Prostate gland (tissue), 2 donors: Measurements from ENCODE around the gene HRH2. TPM values are rescaled to one million over a fixed set of nuclear protein-coding genes. Genes with fewer than 3 reads are reported as not detected.

Experiments
- DNase-seq: peaks from one replicate; pipeline ENCODE4 v3.0.0-alpha.2; 2019; ENCODE audit warnings: low spot score
- H3K27ac ChIP-seq, 2 donors: fragments of 200-600 bp; sonication (generic); 2 replicates each; pipeline ENCODE4 v1.5.1; 2017 to 2019
- H3K27me3 ChIP-seq: fragments of 200-600 bp; sonication (generic); replicated peaks from 2 replicates; pipeline ENCODE4 v1.5.1; 2019; ENCODE audit not compliant: insufficient read depth
- H3K36me3 ChIP-seq, 2 donors: fragments of 200-600 bp; sonication (generic); 1 replicate in 1 of 2; 2 replicates in 1 of 2; pipeline versions ENCODE4 v1.5.1 to v1.8.1; 2017 to 2019
- H3K4me1 ChIP-seq: fragments of 200-600 bp; sonication (generic); replicated peaks from 2 replicates; pipeline ENCODE4 v1.5.1; 2019
- H3K4me3 ChIP-seq, 2 donors: fragments of 200-600 bp; sonication (generic); 2 replicates each; pipeline ENCODE4 v1.5.1; 2017 to 2019
- H3K9me3 ChIP-seq: fragments of 200-600 bp; sonication (generic); 2 replicates; pipeline ENCODE4 v1.5.1; 2017
- POLR2A ChIP-seq: fragments of 450-650 bp; IDR thresholded peaks from one replicate; pipeline ENCODE4 v1.6.1; 2016; ENCODE audit warnings: antibody characterized with exemption, mild to moderate bottlenecking
- POLR2AphosphoS5 ChIP-seq: sonication (generic); formaldehyde crosslinking; IDR thresholded peaks from one replicate; pipeline ENCODE4 v1.6.1; 2017; ENCODE audit warnings: antibody characterized with exemption
- WGBS: methylation state at CpG from one replicate; pipeline ENCODE4 v1.1.5; 2018; 5-methylcytosine and 5-hydroxymethylcytosine counted together
- intact Hi-C: fragments of 100-400 bp; cut with DNase I; formaldehyde crosslinking; loops from one replicate; pipeline ENCODE4 v1.14.2; 2022
- total RNA-seq, 2 donors: library from RNA; depleted of rRNA; stranded (reverse); fragments of >200 nt; gene quantifications; one replicate each; pipeline ENCODE4 v1.1.0, GENCODE V29; 2016
- TF ChIP-seq, protein P1 (sequence below), 4 experiments: fragments of 200-600 bp in 2 of 4; fragments of 450-650 bp in 2 of 4; sonication (generic) in 2 of 4; IDR thresholded peaks; 1 replicate in 3 of 4; 2 replicates in 1 of 4; pipeline ENCODE4 v1.5.1; 2016 to 2019; ENCODE audit warnings: antibody characterized with exemption in 4 of 4, mild to moderate bottlenecking in 2 of 4, moderate library complexity in 2 of 4

Gene HRH2
- total RNA-seq, 2 donors from 2014 or later = 0.55 to 5.3 TPM

DNA sequence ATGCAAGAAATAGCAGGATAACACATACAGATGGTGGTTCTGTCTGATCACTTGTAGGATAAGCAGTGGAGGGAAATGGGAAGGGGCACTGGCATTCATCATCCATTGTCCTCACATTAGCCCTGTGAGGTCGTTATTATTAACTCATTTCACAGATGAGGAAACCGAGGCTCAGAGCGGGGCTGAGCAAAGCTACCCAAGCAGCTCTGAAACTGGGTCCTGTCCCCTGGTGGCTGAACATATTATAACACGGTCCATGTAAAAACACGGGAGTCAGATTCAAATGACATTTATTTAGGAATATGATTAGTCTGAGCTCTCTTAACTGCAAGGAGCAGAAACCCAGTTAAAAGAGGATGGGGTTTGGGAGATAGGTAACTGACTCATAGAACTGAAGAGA, 43.1 kb downstream of the HRH2 start:
- TF ChIP-seq POLR2A = no peak
- TF ChIP-seq, protein P1, sequence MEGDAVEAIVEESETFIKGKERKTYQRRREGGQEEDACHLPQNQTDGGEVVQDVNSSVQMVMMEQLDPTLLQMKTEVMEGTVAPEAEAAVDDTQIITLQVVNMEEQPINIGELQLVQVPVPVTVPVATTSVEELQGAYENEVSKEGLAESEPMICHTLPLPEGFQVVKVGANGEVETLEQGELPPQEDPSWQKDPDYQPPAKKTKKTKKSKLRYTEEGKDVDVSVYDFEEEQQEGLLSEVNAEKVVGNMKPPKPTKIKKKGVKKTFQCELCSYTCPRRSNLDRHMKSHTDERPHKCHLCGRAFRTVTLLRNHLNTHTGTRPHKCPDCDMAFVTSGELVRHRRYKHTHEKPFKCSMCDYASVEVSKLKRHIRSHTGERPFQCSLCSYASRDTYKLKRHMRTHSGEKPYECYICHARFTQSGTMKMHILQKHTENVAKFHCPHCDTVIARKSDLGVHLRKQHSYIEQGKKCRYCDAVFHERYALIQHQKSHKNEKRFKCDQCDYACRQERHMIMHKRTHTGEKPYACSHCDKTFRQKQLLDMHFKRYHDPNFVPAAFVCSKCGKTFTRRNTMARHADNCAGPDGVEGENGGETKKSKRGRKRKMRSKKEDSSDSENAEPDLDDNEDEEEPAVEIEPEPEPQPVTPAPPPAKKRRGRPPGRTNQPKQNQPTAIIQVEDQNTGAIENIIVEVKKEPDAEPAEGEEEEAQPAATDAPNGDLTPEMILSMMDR (IDR thresholded peaks at IDR 0.05) = peak in 2 of 4 experiments; percentile 11 to 28
- H3K36me3 ChIP-seq = no peaks in the 10 kb centered on the region
- WGBS = 91% methylated on average over 5 of the region's 5 CpGs
- no peaks in the 10 kb centered on the region for H3K9me3 ChIP-seq
- no peaks in the 10 kb centered on the region for H3K27me3 ChIP-seq
- intact Hi-C loops = no loop called here
- H3K4me1 ChIP-seq = no peaks in the 10 kb centered on the region
- no peak overlapping the region for H3K4me3 ChIP-seq
- DNase-seq = no peak
- no peak overlapping the region for H3K27ac ChIP-seq

DNA sequence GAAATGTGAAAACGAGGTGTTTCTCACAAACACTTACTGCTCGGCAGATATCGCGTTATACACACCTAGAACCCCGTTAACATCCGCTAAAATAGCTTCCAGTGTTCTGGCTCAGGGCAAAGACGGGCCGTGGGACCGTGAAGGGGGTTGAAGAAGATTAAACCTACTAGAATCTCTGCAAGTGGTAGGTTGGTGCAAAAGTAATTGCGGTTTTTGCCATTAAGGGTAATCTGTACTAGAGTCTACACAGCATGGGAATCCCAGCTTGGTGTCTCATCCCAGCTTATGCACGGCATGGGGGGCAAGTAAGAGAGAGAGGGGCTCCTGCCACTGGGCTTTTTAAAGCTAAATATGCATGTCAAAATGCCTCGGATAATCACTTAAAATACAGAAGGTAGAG, 43.9 kb downstream of the HRH2 start:
- intact Hi-C loops = no loop called here
- TF ChIP-seq POLR2A (no peak), POLR2AphosphoS5 (no peak)
- TF ChIP-seq, protein P1 (IDR thresholded peaks at IDR 0.05) = no peak
- H3K27ac ChIP-seq = no peak overlapping the region

DNA sequence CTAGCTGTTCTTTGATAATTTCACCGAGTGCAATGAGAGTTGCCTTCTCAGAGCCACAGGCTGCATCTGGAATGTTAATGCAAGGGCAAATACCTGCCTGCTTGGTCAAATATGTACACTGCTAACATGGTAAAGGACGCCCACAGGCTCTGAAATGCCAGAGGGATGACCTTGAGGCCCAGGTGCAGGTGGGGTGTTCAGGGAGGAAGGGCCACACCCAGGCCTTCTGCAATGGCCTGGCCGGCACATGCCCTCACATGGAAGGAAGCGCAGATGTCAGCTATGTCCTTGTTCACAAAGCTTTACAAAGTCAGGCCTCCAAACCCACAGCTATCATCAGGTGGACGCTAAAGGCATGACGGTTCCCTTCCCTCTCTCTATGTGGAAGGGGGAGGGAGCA, 48.6 kb downstream of the HRH2 start:
- no peaks in the 10 kb centered on the region for H3K9me3 ChIP-seq
- TF ChIP-seq POLR2AphosphoS5 (no peak), POLR2A (no peak)
- TF ChIP-seq, protein P1 (IDR thresholded peaks at IDR 0.05) = no peak
- no peaks in the 10 kb centered on the region for H3K36me3 ChIP-seq
- intact Hi-C loops = no loop called here
- no peak overlapping the region for H3K27ac ChIP-seq
- 42% methylated on average over 6 of the region's 6 CpGs for WGBS
- no peaks in the 10 kb centered on the region for H3K27me3 ChIP-seq
- no peak for DNase-seq
- H3K4me3 ChIP-seq = no peak overlapping the region
- H3K4me1 ChIP-seq = no peaks in the 10 kb centered on the region

More for the DNA sequence above, 43.9 kb downstream of the HRH2 start:
- Histone ChIP-seq H3K27me3 (no peaks in the 10 kb centered on the region), H3K36me3 (no peaks in the 10 kb centered on the region), H3K9me3 (no peaks in the 10 kb centered on the region), H3K4me3 (no peak overlapping the region), H3K4me1 (no peaks in the 10 kb centered on the region)
- 93% methylated on average over 12 of the region's 12 CpGs for WGBS
- no peak for DNase-seq

DNA sequence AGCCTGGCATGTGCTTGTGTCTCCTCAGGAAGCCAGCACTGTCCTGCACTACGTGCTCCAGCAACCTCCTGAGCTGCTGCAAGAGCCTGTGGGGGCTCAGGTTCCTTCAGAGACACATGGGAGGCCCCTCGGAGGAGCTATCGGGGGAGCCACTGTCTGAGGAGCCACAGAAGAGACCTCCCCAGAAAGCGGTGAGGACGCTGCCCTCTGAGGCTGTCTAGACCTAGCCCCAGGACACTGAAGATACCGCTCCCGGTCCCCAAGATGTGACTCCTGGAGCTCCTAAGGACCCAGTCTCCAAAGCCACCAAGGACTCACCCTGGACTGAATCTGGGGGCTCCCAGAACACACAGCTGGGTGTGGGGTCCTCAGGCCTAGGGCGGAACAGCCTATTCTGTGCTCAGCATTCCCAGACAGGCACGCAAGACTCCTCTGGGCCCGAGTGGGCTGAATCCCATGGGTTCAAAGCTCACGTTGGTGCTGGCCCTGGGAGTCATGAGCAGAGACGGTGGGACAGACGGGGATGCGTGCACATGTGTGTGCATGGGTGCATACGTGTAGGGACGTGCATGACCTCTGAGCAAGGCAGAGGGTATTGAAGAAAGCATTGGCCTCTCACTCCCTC, 50.0 kb downstream of the HRH2 start:
- no peak overlapping the region for H3K4me3 ChIP-seq
- no peaks in the 10 kb centered on the region for H3K27me3 ChIP-seq
- no peak overlapping the region for H3K27ac ChIP-seq
- intact Hi-C loops = no loop called here
- no peaks in the 10 kb centered on the region for H3K4me1 ChIP-seq
- TF ChIP-seq, protein P1 (IDR thresholded peaks at IDR 0.05) = no peak
- TF ChIP-seq POLR2AphosphoS5 = no peak
- no peak for TF ChIP-seq POLR2A
- DNase-seq = no peak
- 93% methylated on average over 16 of the region's 16 CpGs for WGBS
- H3K36me3 ChIP-seq = no peaks in the 10 kb centered on the region
- no peaks in the 10 kb centered on the region for H3K9me3 ChIP-seq

DNA sequence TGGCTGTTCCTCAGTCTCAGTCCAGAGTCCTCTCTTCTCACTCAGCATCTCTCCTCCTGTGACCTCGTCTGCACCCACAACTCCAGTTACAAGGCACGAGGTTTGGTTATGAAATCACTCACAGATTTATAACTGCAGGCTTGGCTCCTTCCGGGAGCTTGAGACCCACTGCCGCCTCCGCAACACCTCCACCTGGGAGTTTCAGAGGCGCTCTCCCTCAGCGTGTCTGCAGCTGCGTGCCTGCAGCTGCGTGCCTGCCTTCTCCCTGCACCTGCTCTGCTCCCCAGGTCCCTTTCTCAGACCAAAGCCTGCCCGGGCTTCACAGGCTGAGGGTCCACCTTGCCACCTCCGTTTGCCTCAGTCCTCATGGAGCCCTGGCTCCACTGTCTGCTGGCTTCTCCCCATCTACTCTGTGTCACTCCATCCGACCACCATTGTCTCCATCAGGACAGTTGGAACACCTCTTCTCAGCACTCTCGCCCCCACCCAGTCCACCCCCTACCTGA, 51.5 kb downstream of the HRH2 start:
- no peak overlapping the region for H3K27ac ChIP-seq
- no peaks in the 10 kb centered on the region for H3K27me3 ChIP-seq
- TF ChIP-seq POLR2AphosphoS5 (no peak), POLR2A (no peak)
- TF ChIP-seq, protein P1 (IDR thresholded peaks at IDR 0.05) = no peak
- no peak for DNase-seq
- no peaks in the 10 kb centered on the region for H3K9me3 ChIP-seq
- H3K4me1 ChIP-seq = no peaks in the 10 kb centered on the region
- intact Hi-C loops = no loop called here
- no peak overlapping the region for H3K4me3 ChIP-seq
- 62% methylated on average over 13 of the region's 13 CpGs for WGBS
- no peaks in the 10 kb centered on the region for H3K36me3 ChIP-seq
